GM19035 (cell line): ENCODE data around the gene PTCRA.
"Not testable (repeated sequence)": the region's sequence is repeated elsewhere in the genome, so short reads cannot be mapped to it uniquely, and the experiment has no call there.

Source experiments
- ATAC-seq: cut with Tn5 transposase; IDR thresholded peaks from one replicate; pipeline ENCODE4 v1.9.1; 2021; ENCODE audit not compliant: unreplicated experiment

PTCRA gene

DNA sequence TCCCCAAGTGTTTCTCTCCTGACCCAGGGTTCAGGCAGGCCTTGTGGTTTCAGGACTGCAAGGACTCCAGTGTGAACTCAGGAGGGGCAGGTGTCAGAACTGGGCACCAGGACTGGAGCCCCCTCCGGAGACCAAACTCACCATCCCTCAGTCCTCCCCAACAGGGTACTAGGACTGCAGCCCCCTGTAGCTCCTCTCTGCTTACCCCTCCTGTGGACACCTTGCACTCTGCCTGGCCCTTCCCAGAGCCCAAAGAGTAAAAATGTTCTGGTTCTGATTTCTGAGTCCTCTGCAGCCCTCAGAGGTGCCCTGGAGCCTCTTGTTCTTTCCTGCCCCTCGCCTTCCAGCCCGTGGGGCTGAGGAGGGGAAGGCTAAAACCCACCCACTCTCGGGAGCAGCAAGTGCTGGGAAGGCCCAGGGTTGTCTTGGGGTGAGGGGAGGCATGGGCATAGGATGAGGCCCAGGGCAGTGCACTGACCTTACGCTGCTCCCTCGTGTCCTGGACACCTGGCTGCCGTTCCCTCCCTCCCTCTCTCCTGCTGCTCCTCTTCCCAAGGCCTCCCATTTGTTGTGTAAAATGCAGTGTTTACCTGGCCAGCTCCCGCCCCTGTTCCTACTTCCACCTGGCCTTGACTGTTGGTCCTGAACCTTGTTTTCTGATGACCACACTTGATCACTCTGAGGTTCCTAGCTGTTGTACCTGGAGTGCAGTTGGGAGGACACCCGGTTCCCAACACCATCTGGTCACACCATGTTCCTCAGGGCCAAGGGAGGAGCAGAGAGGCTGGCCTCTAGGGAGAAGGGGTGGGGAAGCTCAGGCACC is 23.3 kb downstream of the PTCRA start:
- no peak for ATAC-seq

DNA sequence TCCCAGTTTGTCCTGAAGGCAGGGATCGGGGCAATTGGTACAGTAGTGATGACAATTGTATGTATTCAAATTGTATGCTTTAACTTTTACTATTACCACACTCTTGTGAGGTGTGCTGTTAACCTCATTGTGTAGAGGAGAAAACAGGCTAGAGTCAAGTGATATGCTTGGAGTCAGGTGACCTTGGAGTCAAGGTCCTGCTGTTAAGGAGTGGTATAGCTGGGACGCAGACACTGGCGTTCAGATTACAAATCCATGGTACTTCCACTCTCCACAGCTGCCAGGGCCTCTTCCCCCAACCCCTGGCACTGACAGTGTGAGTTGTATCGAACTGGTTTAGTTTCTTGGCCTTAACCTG is 23.9 kb downstream of the PTCRA start:
- no peak for ATAC-seq

DNA sequence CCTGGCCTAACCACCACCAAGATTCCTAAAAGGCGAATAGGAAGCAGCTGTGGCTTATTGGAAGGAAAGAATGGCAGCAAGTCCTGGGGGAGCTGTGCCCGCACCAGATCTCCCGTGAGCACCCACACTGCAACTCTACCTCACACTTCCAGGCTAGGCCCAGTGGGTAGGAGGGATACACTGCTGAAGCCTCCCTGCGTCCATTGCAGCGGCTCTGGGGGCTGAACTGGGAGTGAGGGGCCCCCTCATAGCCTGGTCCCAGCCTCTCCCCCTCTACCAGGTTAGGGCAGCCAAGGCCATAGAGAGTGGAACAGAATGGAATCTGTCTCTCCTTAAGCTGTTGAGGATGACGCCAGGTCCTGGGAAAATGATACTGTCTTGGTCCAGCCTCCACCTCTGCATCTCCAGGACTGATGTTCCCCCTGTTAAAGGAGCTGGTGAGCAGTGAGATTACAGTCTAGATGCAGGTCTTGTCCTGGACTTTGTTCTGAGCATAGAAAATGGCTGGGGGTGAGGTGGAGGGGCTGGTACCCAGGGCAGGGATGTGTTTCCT is 24.7 kb downstream of the PTCRA start:
- ATAC-seq, result no peak

DNA sequence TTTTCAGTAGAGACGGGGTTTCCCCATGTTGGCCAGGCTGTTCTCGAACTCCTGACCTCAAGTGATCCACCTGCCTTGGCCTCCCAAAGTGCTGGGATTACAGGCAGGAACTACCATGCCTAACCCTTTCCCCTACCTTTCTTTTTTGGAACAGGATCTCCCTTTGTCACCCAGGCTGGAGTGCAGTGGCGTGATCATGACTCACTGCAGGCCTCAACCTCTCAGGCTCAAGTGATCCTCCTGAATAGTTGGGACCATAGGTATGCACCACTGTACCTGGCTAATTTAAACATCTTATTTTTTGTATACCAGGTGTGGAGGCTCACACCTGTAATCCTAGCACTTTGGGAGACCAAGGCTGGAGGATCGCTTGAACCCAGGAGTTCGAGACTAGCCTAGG is 25.5 kb downstream of the PTCRA start:
- ATAC-seq, result not testable (repeated sequence)

DNA sequence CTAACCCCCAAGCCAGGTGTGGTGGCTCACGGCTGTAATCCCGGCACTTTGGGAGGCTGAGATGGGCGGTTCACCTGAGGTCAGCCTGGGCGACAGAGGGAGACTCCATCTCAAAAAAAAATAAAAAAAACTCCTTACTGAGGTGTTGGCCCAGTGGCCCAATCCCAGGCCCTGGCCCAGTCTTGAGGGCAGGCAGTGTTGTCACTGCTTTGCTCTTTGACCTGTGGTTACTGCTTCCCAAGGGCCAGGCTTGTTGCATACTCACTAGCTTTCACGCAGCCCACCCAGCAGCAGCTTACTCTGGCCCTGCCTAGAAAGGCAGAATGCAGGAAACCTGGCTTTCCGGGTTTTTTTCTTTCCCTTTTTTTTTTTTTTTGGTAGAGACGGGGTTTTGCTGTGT is 26.6 kb downstream of the PTCRA start:
- ATAC-seq, result no peak

DNA sequence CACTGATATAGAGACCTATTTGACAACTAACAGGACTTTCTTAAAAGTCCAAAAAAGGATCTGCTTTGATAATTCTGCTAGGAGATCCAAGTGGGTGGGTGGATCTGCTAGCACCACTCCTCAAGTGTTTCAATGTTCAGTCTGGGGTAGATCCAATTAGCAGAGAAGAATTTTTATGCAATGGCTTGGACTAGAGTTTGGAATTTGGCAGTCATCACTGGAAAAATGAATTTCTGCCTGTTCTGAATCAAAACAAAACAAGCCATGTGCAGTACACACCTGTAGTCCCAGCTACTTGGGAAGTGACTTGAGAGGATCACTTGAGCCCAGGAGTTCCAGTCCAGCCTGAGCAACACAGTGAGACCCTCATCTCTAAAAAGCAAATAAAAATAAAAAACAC is 32.1 kb downstream of the PTCRA start:
- no peak for ATAC-seq

DNA sequence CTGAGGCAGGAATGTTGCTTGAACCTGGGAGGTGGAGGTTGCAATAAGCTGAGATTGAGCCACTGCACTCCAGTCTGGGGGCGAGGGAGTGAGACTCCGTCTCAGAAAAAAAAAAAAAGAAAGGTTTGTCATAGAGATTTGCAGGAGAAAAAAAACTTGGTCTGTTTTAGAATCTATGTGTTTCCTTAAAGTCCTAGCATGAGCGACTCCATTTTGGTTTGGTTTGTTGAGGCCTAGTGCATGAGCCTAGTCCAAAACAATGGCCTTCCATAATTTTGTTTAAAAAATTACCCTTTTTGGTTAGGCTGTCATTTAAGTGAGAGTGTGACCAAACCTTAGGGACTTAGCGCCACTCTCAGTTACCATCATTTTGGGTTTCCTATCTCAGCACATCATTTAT is 36.5 kb downstream of the PTCRA start:
- ATAC-seq, result no peak

DNA sequence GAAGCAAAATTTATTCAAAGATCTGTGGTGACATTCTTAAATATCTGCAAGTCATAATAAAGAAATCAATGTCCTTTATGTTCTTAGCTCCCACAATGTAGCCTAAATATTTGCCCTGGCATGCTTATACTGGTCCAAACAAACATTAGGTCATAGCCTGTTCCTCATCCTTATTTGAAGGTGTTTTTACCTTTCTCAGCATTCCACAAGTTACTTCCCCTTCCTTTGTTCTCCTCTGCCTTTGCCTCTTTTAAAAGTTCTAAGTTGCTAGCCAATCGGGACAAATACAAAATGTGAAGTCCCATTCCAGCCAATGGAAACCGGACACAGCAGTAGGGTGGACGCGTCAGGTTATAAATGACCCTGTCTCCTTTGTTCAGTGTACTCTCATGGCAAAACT is 38.6 kb downstream of the PTCRA start:
- not testable (repeated sequence) for ATAC-seq

DNA sequence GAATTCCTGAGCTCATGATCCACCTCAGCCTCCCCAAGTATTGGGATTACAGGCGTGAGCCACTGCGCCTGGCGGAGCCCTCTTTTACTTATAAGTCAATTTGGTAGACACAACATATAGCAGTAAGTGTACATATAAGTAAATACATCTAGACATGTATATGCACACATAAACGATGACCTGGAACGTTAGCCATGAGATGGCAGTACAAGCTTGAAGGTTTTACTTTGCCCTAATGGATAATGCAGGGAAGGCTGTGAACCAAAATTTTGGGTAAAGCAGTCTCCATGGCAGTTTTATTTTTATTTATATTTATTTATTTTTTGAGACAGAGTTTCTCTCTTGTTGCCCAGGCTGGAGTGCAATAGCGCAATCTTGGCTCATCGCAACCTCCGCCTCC is 42.3 kb downstream of the PTCRA start:
- ATAC-seq, result no peak

DNA sequence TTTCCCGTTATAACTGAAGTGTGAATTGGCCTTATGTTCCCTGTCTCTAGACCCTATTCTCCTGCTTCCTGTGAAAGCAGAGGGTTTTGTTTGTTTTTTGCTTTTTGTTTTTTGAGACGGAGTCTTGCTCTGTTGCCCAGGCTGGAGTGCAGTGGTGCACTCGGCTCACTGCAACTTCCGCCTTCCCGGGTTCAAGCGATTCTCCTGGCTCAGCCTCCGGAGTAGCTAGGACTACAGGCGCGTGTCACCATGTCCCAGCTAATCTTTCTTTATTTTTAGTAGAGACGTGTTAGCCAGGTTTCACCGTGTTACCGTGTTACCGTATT is 44.0 kb downstream of the PTCRA start:
- no peak for ATAC-seq

DNA sequence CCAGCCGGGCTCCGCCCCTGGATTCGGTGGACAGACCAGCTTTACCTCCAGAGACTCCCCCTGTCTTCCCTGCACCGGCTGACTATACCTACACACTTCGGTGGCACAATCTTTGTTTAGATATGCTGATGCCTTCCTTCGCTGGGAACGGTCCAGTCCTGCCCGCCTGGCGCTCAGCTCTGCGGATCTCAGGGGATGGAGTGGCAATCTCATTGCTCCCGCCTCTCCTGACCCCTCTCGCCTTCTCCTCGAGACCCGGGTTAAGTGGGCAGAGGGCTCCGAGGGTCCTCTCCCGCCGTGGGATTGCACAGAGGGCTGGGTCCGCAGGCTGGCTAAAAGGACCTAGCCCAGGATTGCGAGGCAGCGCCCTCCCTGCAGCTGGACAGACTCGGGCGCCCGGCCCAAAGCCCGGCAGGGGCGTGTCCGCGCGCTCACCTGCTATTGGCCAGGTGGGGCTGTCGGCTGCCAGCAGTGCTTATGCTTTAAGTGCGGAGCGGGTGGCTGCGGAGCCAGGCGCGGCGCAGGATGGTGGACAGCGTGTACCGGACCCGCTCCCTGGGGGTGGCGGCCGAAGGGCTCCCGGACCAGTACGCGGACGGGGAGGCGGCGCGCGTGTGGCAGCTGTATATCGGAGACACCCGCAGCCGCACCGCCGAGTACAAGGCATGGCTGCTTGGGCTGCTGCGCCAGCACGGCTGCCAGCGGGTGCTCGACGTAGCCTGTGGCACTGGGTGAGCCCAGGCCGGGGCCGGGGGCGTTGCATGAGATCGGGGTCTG is 44.6 kb downstream of the PTCRA start, which contains the start of gene GNMT:
TSS of gene GNMT (plus strand) at position 512 of the 777 bp plus-strand sequence. CDS start at position 526, 14 bp downstream.
- no peak for ATAC-seq

DNA sequence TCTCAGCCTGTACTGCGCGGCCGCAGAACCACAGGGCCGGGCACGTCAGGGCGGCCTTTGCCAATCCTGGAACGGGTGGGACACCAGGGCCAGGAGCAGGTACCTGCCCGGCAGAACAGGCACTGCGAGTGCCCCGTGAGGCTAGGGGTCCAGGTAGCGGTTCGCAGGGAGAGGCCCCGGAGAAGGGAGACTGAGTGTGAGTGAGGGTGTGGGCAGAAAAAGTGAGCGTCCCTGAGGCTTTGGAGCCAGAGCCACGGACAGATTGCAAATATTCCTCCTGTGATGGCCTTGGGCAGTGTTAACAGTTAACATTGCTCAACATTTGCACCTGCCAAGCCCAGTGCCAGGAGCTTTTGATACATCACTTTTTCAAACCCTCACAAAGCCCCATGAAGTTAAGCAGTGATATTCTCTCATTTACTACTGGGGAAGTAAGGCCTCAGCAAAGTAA is 45.2 kb downstream of the PTCRA start:
- no peak for ATAC-seq

DNA sequence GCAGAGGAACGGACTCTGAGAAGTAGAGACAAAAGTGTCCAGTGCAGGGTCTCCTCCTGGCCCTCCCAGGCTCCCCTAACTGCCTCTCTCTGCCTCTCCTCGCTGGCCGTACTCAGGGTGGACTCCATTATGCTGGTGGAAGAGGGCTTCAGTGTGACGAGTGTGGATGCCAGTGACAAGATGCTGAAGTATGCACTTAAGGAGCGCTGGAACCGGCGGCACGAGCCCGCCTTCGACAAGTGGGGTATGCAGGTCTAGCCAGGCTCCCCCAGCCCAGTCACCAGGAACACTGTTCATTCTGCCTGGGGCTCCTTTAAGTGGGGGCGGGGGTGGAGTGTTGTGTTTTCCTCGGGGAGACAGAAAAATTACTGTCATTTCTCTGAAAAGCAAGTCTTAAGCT is 46.2 kb downstream of the PTCRA start:
- no peak for ATAC-seq

DNA sequence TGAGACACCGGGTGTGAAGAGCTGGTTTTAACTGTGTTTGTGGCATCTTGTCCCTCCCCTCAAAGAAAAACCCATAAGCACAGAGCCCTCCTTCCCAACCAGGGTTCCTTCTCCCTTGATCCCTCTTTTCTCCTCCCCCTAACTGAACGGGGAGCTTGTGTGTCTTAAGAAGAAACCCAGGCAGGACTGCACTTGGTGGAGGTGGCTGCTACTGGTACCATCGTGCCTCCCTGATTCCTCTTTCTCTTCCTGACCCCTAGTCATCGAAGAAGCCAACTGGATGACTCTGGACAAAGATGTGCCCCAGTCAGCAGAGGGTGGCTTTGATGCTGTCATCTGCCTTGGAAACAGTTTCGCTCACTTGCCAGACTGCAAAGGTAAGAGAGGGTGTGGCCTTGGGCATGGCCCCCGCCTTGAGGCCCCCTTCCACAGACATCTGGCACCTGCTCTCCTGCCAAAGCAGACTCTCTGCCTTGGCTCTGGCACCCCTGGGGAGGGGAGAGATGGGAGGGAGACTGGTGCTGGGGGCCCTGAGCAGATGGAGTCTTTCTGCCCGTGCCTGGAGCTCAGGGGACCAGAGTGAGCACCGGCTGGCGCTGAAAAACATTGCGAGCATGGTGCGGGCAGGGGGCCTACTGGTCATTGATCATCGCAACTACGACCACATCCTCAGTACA is 46.8 kb downstream of the PTCRA start:
- no peak for ATAC-seq

DNA sequence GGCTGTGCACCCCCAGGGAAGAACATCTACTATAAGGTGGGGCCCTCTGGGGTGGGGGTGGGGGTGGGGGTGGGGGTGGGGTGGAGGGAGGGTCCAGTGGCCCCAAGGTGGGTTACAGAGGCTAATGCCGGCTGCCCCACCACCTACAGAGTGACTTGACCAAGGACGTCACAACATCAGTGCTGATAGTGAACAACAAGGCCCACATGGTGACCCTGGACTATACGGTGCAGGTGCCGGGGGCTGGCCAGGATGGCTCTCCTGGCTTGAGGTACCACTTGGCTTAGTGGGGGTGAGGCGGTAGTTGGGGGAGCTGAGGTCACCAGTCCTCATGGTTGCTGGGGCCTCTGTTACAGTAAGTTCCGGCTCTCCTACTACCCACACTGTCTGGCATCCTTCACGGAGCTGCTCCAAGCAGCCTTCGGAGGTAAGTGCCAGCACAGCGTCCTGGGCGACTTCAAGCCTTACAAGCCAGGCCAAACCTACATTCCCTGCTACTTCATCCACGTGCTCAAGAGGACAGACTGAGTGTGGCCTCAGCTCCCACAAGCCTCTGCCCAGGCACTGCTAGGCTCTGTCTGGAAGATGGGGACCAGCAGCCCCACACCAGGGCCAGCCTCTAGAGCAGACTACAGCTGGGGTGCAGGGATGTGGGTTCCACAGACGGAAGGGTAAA is 47.5 kb downstream of the PTCRA start:
- ATAC-seq, result no peak

DNA sequence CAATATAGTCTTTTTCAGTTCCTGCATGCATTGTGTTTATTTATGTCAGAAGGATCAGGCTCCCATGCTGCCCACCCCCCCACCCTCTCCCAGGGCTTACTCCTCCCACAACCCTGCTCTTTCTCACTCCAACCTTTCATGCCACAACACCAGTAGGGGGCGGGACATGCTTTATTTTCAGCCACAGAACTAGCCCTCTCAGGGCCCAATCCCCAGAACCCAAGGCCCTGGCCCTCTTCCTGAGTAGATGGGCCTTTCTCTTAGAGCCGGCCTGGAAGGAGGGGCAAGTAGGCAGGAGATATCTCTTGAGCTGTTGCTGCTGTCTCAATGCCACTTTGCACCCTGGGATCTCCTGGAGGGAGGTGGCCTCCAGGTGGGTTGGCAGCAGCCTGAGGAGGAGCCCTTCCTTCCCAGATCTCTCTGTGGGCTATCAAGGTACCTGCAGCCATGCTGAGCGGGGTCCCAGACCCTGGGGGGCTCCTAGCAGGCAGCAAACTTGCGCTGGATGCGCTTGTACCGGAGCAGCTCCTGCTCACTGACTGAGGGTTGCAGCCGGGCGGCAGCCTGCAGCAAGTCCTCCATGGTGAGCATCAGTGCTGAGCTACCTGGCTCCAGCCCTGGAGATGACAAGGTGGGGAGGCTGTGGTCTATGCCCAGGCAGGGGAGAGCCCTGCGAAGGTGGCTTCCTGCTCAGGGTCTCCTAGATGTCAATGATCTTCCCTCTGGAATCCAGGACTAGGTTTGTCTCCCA is 48.2 kb downstream of the PTCRA start:
- no peak for ATAC-seq

DNA sequence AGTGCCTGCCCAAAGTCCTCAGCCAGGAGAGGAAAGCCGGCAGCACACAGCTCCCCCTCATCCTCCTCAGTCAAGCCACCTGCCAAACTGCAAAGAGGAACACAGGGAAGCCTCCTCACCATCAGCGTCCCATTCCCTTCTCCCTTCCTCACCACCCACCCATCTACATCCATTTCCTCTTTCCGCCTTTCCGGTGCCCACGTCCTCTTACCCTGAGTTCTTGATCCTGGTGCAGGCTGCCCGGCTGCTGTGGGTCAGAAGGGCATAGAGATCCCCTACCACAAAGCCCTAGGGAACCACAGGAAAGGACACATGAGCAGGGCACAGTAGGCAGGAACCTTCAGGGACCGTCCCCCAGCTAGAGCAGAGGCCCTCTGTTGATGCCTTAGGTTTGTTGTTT is 50.7 kb downstream of the PTCRA start:
- ATAC-seq, result no peak

DNA sequence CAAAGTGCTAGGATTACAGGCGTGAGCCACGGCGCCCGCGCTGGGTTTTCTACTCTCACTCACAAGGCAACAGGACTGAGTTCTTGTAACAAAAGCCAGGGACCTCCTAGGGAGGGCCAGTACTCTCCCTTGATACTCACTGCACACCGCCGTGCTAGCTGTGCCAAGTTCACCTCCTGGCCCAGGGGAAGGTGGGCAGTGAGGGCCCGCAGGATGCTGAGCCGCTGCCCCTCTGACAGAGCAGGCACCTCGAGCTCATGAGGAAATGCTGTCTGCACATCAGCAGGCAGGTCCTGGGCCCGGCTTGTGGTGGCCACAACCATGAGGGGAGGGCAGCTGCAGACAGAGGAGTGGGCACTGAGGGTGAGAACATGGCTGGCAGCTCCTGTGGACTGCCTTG is 51.4 kb downstream of the PTCRA start:
- no peak for ATAC-seq

DNA sequence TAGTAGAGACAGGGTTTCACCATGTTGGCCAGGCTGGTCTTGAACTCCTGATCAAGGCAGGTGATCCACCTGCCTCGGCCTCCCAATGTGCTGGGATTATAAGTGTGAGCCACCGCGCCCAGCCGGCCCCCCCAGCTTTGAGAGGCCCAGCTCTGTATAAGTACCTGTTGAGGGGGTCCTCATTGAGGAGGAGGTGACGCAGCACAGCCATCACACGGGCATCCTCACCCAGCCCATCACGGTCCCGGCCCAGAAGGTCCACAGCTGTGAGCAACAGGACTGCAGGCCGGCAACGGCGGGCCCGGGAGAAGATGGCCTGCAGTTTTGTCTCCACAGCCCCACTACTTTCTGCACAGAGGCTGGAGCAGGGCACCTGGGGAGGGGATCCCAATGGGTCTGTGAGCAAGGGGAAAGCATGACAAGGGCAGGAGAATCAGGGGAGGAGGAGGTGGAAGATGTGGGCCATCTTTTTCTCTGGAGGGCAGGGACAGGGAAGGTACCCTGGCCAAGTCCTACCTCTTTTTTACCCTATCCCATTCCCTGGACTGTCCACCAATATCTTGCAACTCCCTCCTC is 52.4 kb downstream of the PTCRA start:
- ATAC-seq, result no peak

DNA sequence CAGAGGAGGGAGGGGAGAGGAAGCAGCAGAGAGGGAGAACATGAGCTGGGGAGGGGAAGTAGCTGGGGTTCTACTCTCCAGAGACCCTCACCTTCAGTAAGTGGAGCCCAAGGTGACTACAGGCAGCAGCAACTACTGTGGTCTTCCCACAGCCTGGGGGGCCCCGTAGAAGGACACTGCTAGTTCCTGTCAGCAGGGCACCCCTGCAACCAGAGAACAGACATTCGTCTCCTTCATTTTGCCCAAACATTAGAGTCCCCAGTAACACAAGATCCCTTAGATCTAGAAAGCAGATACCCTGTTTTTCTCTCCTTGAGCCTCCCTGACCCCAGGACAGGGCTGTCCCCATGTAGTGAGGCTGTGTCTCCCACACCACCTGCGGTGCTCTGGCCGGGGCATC is 52.9 kb downstream of the PTCRA start:
- no peak for ATAC-seq
